K562 (cell line): ENCODE measurements around the gene IARS1. TPM values are rescaled to one million over a fixed set of nuclear protein-coding genes. Genes with fewer than 3 reads are reported as not detected.

Source experiments
- ELF2 ChIP-seq: fragments of 250-450 bp; sonication (Bioruptor Pico); IDR thresholded peaks from 2 replicates; pipeline ENCODE4 v1.5.0; 2021; ENCODE audit warnings: mild to moderate bottlenecking
- ETV1 ChIP-seq: fragments of 450-650 bp; conservative IDR thresholded peaks from 2 replicates; pipeline ENCODE4 v1.6.1; 2016; ENCODE audit warnings: missing genetic modification characterization, control low read depth, low read depth, missing compliant biosample characterization
- HDAC8 ChIP-seq: fragments of 450-650 bp; IDR thresholded peaks from 2 replicates; pipeline ENCODE4 v1.6.1; 2016; ENCODE audit warnings: mild to moderate bottlenecking, missing genetic modification characterization, moderate library complexity, missing compliant biosample characterization
- L3MBTL2 ChIP-seq: fragments of 450-650 bp; IDR thresholded peaks from 2 replicates; pipeline ENCODE4 v1.6.1; 2016; ENCODE audit warnings: mild to moderate bottlenecking, moderate library complexity
- PHF21A ChIP-seq: fragments of 450-650 bp; IDR thresholded peaks from 2 replicates; pipeline ENCODE4 v1.6.1; 2017; ENCODE audit warnings: low read depth, borderline replicate concordance
- PML ChIP-seq: IDR thresholded peaks from 2 replicates; pipeline ENCODE4 v1.6.1; 2012; ENCODE audit warnings: low read length, inconsistent platforms
- POU5F1 ChIP-seq: fragments of 150-350 bp; IDR thresholded peaks from 2 replicates; pipeline ENCODE4 v1.6.1; 2014; ENCODE audit warnings: borderline replicate concordance, low read length, low read depth, mild to moderate bottlenecking; ENCODE audit not compliant: partially characterized antibody
- ZBTB17 ChIP-seq: fragments of 450-650 bp; formaldehyde crosslinking; IDR thresholded peaks from 2 replicates; pipeline ENCODE4 v1.4.0; 2020; ENCODE audit warnings: mild to moderate bottlenecking
- ZC3H11A ChIP-seq: IDR thresholded peaks from 2 replicates; pipeline ENCODE4 v1.6.1; 2012; ENCODE audit warnings: low read depth, low read length, improper control_type of control experiment
- ZNF507 ChIP-seq: conservative IDR thresholded peaks from 2 replicates; pipeline ENCODE4 v1.6.1; 2017; ENCODE audit warnings: missing genetic modification characterization, missing compliant biosample characterization
- polyA plus RNA-seq, 8 experiments: library from polyadenylated mRNA; depleted of rRNA in 4 of 8; stranded (reverse) in 5 of 8; unstranded in 3 of 8; fragments of >200 nt; fragmentation: Nextera tagmentation in 2 of 8; fragmentation: Illumina TruSeq in 1 of 8; extraction: Ambion mirVana in 2 of 8; extraction: Trizol in 1 of 8; gene quantifications; 2 replicates each; pipeline versions ENCODE4 v1.2.1 to v1.2.3, GENCODE V29; 2011 to 2014; ENCODE audit warnings: inconsistent platforms in 1 of 8, missing spikeins in 1 of 8
- total RNA-seq, 7 experiments: library from RNA; depleted of rRNA in 6 of 7; stranded (reverse); fragments of >200 nt in 6 of 7; fragmentation: Illumina TruSeq in 2 of 7; extraction: Trizol in 2 of 7; gene quantifications; 2 replicates each; pipeline versions ENCODE4 v1.2.1 to v1.2.3, GENCODE V29; 2011 to 2021; ENCODE audit warnings: low replicate concordance in 1 of 7
- TF ChIP-seq, protein P1 (sequence below): fragments of 150-350 bp; IDR thresholded peaks from 2 replicates; pipeline ENCODE4 v1.6.1; 2014; ENCODE audit warnings: low read depth, mild to moderate bottlenecking, low read length, borderline replicate concordance
- TF ChIP-seq, protein P2 (sequence below): fragments of 250-450 bp; sonication (Bioruptor Pico); IDR thresholded peaks from 2 replicates; pipeline ENCODE4 v1.8.0; 2021; ENCODE audit warnings: mild to moderate bottlenecking, moderate library complexity
- TF ChIP-seq, protein P3 (sequence below): fragments of 450-650 bp; IDR thresholded peaks from 2 replicates; pipeline ENCODE4 v1.6.1; 2018; ENCODE audit not compliant: partially characterized antibody
- TF ChIP-seq, protein P4 (sequence below): IDR thresholded peaks from 3 replicates; pipeline ENCODE4 v1.6.1; 2011; ENCODE audit warnings: borderline replicate concordance, mild to moderate bottlenecking, moderate library complexity; ENCODE audit not compliant: insufficient read length; ENCODE audit errors: extremely low read depth
- TF ChIP-seq, protein P5 (sequence below): fragments of 250-450 bp; sonication (Bioruptor Pico); IDR thresholded peaks from 2 replicates; pipeline ENCODE4 v1.5.0; 2021

Gene IARS1
- total and polyA plus RNA-seq, 9 of the 15 experiments (the other 6 are each of a cell fraction or from before 2014, with no cell fraction given), result 119 to 371 (median 234) TPM

DNA sequence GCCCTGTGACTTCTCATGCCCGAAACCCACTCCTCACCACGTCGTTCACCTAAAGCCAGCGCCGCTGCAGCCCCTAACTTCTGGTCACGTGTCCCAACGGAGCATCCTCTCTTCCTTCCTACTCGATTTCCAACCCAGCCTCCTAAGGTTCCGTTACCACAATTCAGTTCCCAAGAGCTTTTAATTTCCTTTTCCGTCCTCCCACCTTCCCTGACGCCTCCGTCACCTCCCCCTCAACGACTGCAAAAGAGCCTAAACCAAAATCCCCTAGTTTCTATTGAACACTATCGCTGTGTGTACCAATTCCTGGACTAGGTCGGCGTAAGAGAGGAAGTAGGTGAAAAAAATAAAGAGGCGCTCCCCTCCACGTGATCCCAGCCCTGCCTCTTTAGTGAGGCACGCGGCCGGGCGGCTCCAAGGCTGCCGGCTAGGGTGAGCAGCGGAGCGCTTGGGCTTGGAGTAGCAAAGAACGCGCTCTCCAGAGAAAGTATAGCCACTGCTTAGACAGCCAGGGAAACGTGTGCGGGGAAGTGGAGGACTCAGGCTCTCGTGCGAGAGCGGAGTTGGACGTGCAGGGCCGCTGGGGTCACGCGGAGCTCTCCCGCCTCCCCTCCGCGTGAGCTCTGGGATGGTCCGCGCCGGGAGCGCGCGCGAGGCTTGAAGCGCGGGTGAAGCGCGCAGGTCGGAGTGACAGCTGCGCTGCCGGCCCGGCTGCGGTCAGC lies 31.9 kb upstream of the IARS1 start, which contains the start of the genes CENPP and NOL8 (continued):
- TF ChIP-seq, protein P1, sequence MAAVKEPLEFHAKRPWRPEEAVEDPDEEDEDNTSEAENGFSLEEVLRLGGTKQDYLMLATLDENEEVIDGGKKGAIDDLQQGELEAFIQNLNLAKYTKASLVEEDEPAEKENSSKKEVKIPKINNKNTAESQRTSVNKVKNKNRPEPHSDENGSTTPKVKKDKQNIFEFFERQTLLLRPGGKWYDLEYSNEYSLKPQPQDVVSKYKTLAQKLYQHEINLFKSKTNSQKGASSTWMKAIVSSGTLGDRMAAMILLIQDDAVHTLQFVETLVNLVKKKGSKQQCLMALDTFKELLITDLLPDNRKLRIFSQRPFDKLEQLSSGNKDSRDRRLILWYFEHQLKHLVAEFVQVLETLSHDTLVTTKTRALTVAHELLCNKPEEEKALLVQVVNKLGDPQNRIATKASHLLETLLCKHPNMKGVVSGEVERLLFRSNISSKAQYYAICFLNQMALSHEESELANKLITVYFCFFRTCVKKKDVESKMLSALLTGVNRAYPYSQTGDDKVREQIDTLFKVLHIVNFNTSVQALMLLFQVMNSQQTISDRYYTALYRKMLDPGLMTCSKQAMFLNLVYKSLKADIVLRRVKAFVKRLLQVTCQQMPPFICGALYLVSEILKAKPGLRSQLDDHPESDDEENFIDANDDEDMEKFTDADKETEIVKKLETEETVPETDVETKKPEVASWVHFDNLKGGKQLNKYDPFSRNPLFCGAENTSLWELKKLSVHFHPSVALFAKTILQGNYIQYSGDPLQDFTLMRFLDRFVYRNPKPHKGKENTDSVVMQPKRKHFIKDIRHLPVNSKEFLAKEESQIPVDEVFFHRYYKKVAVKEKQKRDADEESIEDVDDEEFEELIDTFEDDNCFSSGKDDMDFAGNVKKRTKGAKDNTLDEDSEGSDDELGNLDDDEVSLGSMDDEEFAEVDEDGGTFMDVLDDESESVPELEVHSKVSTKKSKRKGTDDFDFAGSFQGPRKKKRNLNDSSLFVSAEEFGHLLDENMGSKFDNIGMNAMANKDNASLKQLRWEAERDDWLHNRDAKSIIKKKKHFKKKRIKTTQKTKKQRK, result no peak
- TF ChIP-seq HDAC8 (tag), result no peak
- TF ChIP-seq, protein P2, sequence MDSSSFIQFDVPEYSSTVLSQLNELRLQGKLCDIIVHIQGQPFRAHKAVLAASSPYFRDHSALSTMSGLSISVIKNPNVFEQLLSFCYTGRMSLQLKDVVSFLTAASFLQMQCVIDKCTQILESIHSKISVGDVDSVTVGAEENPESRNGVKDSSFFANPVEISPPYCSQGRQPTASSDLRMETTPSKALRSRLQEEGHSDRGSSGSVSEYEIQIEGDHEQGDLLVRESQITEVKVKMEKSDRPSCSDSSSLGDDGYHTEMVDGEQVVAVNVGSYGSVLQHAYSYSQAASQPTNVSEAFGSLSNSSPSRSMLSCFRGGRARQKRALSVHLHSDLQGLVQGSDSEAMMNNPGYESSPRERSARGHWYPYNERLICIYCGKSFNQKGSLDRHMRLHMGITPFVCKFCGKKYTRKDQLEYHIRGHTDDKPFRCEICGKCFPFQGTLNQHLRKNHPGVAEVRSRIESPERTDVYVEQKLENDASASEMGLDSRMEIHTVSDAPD (CRISPR knock-in tag), result no peak
- TF ChIP-seq ZBTB17 (CRISPR knock-in tag), result no peak
- peak; percentile 92 for TF ChIP-seq ZC3H11A
- TF ChIP-seq L3MBTL2, result peak; percentile 92
- TF ChIP-seq ZNF507 (tag), result no peak
- TF ChIP-seq, protein P3, sequence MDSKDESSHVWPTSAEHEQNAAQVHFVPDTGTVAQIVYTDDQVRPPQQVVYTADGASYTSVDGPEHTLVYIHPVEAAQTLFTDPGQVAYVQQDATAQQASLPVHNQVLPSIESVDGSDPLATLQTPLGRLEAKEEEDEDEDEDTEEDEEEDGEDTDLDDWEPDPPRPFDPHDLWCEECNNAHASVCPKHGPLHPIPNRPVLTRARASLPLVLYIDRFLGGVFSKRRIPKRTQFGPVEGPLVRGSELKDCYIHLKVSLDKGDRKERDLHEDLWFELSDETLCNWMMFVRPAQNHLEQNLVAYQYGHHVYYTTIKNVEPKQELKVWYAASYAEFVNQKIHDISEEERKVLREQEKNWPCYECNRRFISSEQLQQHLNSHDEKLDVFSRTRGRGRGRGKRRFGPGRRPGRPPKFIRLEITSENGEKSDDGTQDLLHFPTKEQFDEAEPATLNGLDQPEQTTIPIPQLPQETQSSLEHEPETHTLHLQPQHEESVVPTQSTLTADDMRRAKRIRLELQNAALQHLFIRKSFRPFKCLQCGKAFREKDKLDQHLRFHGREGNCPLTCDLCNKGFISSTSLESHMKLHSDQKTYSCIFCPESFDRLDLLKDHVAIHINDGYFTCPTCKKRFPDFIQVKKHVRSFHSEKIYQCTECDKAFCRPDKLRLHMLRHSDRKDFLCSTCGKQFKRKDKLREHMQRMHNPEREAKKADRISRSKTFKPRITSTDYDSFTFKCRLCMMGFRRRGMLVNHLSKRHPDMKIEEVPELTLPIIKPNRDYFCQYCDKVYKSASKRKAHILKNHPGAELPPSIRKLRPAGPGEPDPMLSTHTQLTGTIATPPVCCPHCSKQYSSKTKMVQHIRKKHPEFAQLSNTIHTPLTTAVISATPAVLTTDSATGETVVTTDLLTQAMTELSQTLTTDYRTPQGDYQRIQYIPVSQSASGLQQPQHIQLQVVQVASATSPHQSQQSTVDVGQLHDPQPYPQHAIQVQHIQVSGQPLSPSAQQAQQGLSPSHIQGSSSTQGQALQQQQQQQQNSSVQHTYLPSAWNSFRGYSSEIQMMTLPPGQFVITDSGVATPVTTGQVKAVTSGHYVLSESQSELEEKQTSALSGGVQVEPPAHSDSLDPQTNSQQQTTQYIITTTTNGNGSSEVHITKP, result peak; percentile 100
- no peak for TF ChIP-seq POU5F1
- TF ChIP-seq, protein P4, sequence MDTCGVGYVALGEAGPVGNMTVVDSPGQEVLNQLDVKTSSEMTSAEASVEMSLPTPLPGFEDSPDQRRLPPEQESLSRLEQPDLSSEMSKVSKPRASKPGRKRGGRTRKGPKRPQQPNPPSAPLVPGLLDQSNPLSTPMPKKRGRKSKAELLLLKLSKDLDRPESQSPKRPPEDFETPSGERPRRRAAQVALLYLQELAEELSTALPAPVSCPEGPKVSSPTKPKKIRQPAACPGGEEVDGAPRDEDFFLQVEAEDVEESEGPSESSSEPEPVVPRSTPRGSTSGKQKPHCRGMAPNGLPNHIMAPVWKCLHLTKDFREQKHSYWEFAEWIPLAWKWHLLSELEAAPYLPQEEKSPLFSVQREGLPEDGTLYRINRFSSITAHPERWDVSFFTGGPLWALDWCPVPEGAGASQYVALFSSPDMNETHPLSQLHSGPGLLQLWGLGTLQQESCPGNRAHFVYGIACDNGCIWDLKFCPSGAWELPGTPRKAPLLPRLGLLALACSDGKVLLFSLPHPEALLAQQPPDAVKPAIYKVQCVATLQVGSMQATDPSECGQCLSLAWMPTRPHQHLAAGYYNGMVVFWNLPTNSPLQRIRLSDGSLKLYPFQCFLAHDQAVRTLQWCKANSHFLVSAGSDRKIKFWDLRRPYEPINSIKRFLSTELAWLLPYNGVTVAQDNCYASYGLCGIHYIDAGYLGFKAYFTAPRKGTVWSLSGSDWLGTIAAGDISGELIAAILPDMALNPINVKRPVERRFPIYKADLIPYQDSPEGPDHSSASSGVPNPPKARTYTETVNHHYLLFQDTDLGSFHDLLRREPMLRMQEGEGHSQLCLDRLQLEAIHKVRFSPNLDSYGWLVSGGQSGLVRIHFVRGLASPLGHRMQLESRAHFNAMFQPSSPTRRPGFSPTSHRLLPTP, result no peak
- peak; percentile 99 for TF ChIP-seq ELF2 (CRISPR knock-in tag)
- TF ChIP-seq, protein P5, sequence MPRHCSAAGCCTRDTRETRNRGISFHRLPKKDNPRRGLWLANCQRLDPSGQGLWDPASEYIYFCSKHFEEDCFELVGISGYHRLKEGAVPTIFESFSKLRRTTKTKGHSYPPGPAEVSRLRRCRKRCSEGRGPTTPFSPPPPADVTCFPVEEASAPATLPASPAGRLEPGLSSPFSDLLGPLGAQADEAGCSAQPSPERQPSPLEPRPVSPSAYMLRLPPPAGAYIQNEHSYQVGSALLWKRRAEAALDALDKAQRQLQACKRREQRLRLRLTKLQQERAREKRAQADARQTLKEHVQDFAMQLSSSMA (CRISPR knock-in tag), result peak; percentile 23; the same call in 1 of the 2 replicates
- peak; percentile 77 for TF ChIP-seq ETV1 (tag)
- TF ChIP-seq PML, result peak; percentile 56
- TF ChIP-seq PHF21A, result peak; percentile 84; the same call in 1 of the 2 replicates
